ENCODE measurements around the gene PRM2.
A peak's percentile ranks its signal among the peaks of the same experiment; 100 is the strongest.

Gene PRM2

DNA sequence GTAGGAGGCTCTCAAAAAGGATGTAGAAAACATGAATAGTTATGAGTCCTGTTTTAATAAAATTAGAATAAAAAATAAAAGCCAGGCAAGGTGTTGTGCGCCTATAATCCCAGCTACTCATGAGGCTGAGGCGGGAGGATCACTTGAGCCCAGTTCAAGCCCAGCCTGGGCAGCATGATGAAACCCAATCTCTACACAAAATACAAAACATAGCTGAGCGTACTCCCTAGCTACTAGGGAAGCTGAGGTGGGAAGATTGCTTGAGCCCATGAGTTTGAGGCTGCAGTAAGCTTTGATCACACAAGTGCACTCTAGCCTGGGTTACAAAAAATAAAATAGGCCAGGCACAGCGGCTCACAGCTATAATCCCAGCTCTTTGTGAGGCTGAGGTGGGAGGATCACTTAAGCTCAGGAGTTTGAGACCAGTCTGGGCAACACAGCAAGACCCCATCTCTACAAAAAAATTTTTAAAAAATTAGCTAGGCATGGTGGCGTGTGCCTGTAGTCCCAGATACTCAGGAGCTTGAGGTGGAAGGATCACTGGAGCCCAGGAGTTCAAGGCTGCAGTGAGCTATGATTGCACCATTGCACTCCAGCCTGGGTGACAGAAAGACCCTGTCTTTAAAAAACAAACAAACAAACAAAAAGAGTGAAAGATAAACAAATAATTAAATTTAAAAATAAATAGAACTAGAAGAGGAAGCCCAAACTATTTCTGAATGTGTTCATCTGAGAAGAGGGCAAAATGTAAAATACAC, 22.0 kb upstream of the PRM2 start:
- no peak for TF ChIP-seq EZH2phosphoT487 (IDR thresholded peaks at IDR 0.05; ENCODE audit: low read depth)
- TF ChIP-seq, protein P1, sequence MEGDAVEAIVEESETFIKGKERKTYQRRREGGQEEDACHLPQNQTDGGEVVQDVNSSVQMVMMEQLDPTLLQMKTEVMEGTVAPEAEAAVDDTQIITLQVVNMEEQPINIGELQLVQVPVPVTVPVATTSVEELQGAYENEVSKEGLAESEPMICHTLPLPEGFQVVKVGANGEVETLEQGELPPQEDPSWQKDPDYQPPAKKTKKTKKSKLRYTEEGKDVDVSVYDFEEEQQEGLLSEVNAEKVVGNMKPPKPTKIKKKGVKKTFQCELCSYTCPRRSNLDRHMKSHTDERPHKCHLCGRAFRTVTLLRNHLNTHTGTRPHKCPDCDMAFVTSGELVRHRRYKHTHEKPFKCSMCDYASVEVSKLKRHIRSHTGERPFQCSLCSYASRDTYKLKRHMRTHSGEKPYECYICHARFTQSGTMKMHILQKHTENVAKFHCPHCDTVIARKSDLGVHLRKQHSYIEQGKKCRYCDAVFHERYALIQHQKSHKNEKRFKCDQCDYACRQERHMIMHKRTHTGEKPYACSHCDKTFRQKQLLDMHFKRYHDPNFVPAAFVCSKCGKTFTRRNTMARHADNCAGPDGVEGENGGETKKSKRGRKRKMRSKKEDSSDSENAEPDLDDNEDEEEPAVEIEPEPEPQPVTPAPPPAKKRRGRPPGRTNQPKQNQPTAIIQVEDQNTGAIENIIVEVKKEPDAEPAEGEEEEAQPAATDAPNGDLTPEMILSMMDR (IDR thresholded peaks at IDR 0.05; ENCODE audit: low read depth, low read length), result no peak
- peak overlapping the region; percentile 53 for H3K9ac ChIP-seq (ENCODE audit: low read length)
- peak overlapping the region; percentile 81 for H2AFZ ChIP-seq (ENCODE audit: low read depth, low read length)
- H3K27ac ChIP-seq (ENCODE audit: low read length), result peak overlapping the region; percentile 80
- H3K79me2 ChIP-seq (ENCODE audit: low read length), result no peaks in the 10 kb centered on the region
- H3K4me1 ChIP-seq (ENCODE audit: low read length), result peaks cover 40% of the 10 kb centered on the region
- peak overlapping the region; percentile 71 for H3K4me2 ChIP-seq (ENCODE audit: low read length)
- H4K20me1 ChIP-seq (ENCODE audit: insufficient read depth, low read length), result no peaks in the 10 kb centered on the region
- peak overlapping the region; percentile 47 for H3K4me3 ChIP-seq (ENCODE audit: low read length)
- H3K27me3 ChIP-seq (ENCODE audit: low read depth, low read length), result no peaks in the 10 kb centered on the region
- no peaks in the 10 kb centered on the region for H3K36me3 ChIP-seq (replicated peaks; ENCODE audit: low read depth, low read length)
- H3K9me3 ChIP-seq (ENCODE audit: insufficient read depth, low read length), result no peaks in the 10 kb centered on the region

DNA sequence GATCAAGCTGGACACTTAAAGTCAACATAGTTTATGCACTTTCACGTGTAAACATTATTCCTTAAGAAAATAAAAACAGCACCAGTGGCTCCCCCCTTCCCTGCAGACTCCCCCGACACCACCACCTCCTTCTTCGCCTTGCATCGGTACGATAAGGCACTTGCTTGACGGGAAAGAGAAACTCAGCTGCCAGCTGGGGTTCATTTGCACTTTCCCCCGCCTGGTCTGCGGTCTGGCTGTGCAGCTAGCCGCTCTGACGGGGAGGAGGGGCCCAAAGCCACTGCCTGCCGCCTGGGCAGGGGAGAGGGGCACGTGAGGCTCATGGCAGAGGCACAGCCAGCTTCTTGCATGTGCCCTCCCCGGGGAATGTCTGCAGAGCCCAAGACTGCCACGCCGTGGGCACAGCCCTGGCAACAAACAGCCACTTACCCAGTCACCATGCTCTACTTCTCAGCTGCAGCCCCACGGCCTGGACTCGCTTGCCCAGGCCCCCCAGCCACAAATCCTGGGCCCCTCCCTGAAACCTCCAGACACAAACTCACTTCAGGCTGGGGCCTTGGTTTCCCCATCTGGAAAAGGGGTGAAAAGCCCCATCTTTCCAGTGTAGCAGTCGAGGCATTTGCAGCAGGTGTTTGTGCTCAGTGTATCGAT, 21.3 kb upstream of the PRM2 start:
- H3K4me1 ChIP-seq (ENCODE audit: low read length), result peaks cover 40% of the 10 kb centered on the region
- H2AFZ ChIP-seq (ENCODE audit: low read depth, low read length), result peak overlapping the region; percentile 81
- H3K9ac ChIP-seq (ENCODE audit: low read length), result peak overlapping the region; percentile 53
- no peaks in the 10 kb centered on the region for H3K9me3 ChIP-seq (ENCODE audit: insufficient read depth, low read length)
- no peaks in the 10 kb centered on the region for H4K20me1 ChIP-seq (ENCODE audit: insufficient read depth, low read length)
- TF ChIP-seq, protein P1 (IDR thresholded peaks at IDR 0.05; ENCODE audit: low read depth, low read length), result peak; percentile 47
- TF ChIP-seq EZH2phosphoT487 (IDR thresholded peaks at IDR 0.05; ENCODE audit: low read depth), result no peak
- peak overlapping the region; percentile 80 for H3K27ac ChIP-seq (ENCODE audit: low read length)
- no peaks in the 10 kb centered on the region for H3K36me3 ChIP-seq (replicated peaks; ENCODE audit: low read depth, low read length)
- no peaks in the 10 kb centered on the region for H3K79me2 ChIP-seq (ENCODE audit: low read length)
- H3K4me3 ChIP-seq (ENCODE audit: low read length), result peak overlapping the region; percentile 47
- H3K4me2 ChIP-seq (ENCODE audit: low read length), result peak overlapping the region; percentile 71
- H3K27me3 ChIP-seq (ENCODE audit: low read depth, low read length), result peaks cover 5% of the 10 kb centered on the region; the same call in 1 of the 2 replicates

DNA sequence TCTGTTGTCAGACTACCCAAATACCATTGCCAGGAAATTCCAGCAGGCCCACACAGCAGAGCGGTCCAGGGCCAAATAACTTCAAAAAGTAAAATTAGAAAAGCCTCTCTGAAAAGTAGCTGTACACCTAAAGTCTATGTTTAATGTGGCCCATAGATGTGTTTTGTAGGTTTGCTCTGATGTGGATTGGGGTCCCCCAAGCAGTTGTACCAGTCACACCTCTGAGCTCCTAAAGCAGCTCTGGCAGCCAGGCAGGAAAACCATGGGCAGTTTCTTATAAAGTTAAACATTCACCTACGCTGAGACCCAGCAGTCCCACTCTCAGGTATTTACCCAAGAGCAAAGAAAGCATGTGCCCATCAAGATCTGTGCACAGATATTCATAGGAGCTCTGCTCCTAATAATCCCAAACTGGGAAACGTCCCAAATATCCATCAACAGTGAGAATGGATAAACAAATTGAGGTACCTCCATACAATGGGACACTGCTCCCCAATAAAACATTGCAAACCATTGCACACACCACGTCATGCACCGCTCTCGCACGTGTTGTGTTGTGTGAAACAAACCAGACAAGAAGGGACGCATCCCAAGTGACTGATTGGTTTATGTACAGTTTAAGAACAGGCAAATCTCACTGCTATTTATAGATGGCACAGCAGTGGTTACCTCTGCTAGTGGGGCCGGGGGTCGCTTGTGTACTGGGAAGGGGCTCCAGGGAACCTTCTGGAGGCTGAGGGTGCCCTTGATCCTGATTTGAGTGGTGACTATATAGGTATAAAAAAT, 20.6 kb upstream of the PRM2 start:
- peaks cover 40% of the 10 kb centered on the region for H3K4me1 ChIP-seq (ENCODE audit: low read length)
- H2AFZ ChIP-seq (ENCODE audit: low read depth, low read length), result 0 out of 2 replicates have a peak overlapping the region, but pooled peaks have one; percentile 16
- no peaks in the 10 kb centered on the region for H3K9me3 ChIP-seq (ENCODE audit: insufficient read depth, low read length)
- H4K20me1 ChIP-seq (ENCODE audit: insufficient read depth, low read length), result no peaks in the 10 kb centered on the region
- H3K27ac ChIP-seq (ENCODE audit: low read length), result peak overlapping the region; percentile 80
- H3K36me3 ChIP-seq (replicated peaks; ENCODE audit: low read depth, low read length), result no peaks in the 10 kb centered on the region
- TF ChIP-seq, protein P1 (IDR thresholded peaks at IDR 0.05; ENCODE audit: low read depth, low read length), result no peak
- no peak for TF ChIP-seq EZH2phosphoT487 (IDR thresholded peaks at IDR 0.05; ENCODE audit: low read depth)
- H3K4me2 ChIP-seq (ENCODE audit: low read length), result peak overlapping the region; percentile 71
- peak overlapping the region; percentile 44 for H3K9ac ChIP-seq (ENCODE audit: low read length)
- H3K27me3 ChIP-seq (ENCODE audit: low read depth, low read length), result peaks cover 5% of the 10 kb centered on the region; the same call in 1 of the 2 replicates
- H3K4me3 ChIP-seq (ENCODE audit: low read length), result peak overlapping the region; percentile 47
- H3K79me2 ChIP-seq (ENCODE audit: low read length), result no peaks in the 10 kb centered on the region

Measured in OCI-LY3 (cell line).